Measurements from ENCODE around the gene TNRC6A. TPM values are rescaled to one million over a fixed set of nuclear protein-coding genes. Genes with fewer than 3 reads are reported as not detected.
"Not testable (repeated sequence)": the region's sequence is repeated elsewhere in the genome, so short reads cannot be mapped to it uniquely, and the experiment has no call there.

The TNRC6A gene
- total RNA-seq, 1 experiment from 2014 or later: 26.8 TPM

GRCh38 chr16:24700549-24701392 is 28.7 kb upstream of the TNRC6A start:
- H3K36me3 ChIP-seq: no peaks in the 10 kb centered on the region
- H3K9me3 ChIP-seq (replicated peaks): no peaks in the 10 kb centered on the region
- H3K27ac ChIP-seq: peak overlapping the region; percentile 88
- H3K4me3 ChIP-seq: no peak overlapping the region
- DNase-seq (ENCODE audit: low read depth in 1 of 2, low spot score in 2 of 2): peak; percentile 96 to 97
- no peaks in the 10 kb centered on the region for H3K27me3 ChIP-seq (replicated peaks)
- peaks cover 21% of the 10 kb centered on the region for H3K4me1 ChIP-seq (replicated peaks)

- peak overlapping the region; percentile 88 for H3K27ac ChIP-seq
- H3K4me1 ChIP-seq (replicated peaks): peaks cover 21% of the 10 kb centered on the region
- H3K36me3 ChIP-seq: no peaks in the 10 kb centered on the region
- H3K9me3 ChIP-seq (replicated peaks): no peaks in the 10 kb centered on the region
- H3K27me3 ChIP-seq (replicated peaks): no peaks in the 10 kb centered on the region
- DNase-seq (ENCODE audit: low read depth in 1 of 2, low spot score in 2 of 2): peak in 1 of 2 experiments; percentile 23
- H3K4me3 ChIP-seq: no peak overlapping the region
These were observed 27.9 kb upstream of the TNRC6A start for GRCh38 chr16:24701521-24701951.

- not testable (repeated sequence) for H3K27ac ChIP-seq; H3K36me3 ChIP-seq; H3K4me3 ChIP-seq; DNase-seq (ENCODE audit: low read depth in 1 of 2, low spot score in 2 of 2); H3K27me3 ChIP-seq (replicated peaks); H3K4me1 ChIP-seq (replicated peaks); H3K9me3 ChIP-seq (replicated peaks)
These were observed 21.7 kb upstream of the TNRC6A start for GRCh38 chr16:24707760-24708159.

GRCh38 chr16:24713379-24713778 is 16.1 kb upstream of the TNRC6A start:
- no peak for DNase-seq (ENCODE audit: low read depth in 1 of 2, low spot score in 2 of 2)
- no peak overlapping the region for H3K4me3 ChIP-seq

GRCh38 chr16:24717411-24717810 is 12.0 kb upstream of the TNRC6A start:
- Histone ChIP-seq H3K4me1 (replicated peaks) (peaks cover 22% of the 10 kb centered on the region), H3K4me3 (no peak overlapping the region), H3K36me3 (no peaks in the 10 kb centered on the region), H3K27me3 (replicated peaks) (no peaks in the 10 kb centered on the region), H3K27ac (peak overlapping the region; percentile 64), H3K9me3 (replicated peaks) (peaks cover 13% of the 10 kb centered on the region)
- DNase-seq (ENCODE audit: low read depth in 1 of 2, low spot score in 2 of 2): peak; percentile 91 to 94

More at GRCh38 chr16:24713379-24713778, 16.1 kb upstream of the TNRC6A start:
- Histone ChIP-seq H3K9me3 (replicated peaks) (peaks cover 8% of the 10 kb centered on the region; the same call in 1 of the 2 replicates), H3K27me3 (replicated peaks) (no peaks in the 10 kb centered on the region), H3K4me1 (replicated peaks) (peaks cover 18% of the 10 kb centered on the region), H3K36me3 (no peaks in the 10 kb centered on the region), H3K27ac (no peak overlapping the region)

- H3K27me3 ChIP-seq (replicated peaks): no peaks in the 10 kb centered on the region
These were observed 10.4 kb upstream of the TNRC6A start for GRCh38 chr16:24718967-24719521.

GRCh38 chr16:24721830-24722238 is 7.6 kb upstream of the TNRC6A start:
- Histone ChIP-seq H3K27me3 (replicated peaks) (no peaks in the 10 kb centered on the region), H3K9me3 (replicated peaks) (peaks cover 5% of the 10 kb centered on the region), H3K27ac (no peak overlapping the region), H3K4me1 (replicated peaks) (peaks cover 21% of the 10 kb centered on the region), H3K36me3 (no peaks in the 10 kb centered on the region), H3K4me3 (no peak overlapping the region)
- no peak for DNase-seq (ENCODE audit: low read depth in 1 of 2, low spot score in 2 of 2)

More at GRCh38 chr16:24718967-24719521, 10.4 kb upstream of the TNRC6A start:
- Histone ChIP-seq H3K4me1 (replicated peaks) (peaks cover 26% of the 10 kb centered on the region), H3K27ac (no peak overlapping the region), H3K4me3 (no peak overlapping the region), H3K9me3 (replicated peaks) (peaks cover 8% of the 10 kb centered on the region), H3K36me3 (no peaks in the 10 kb centered on the region)
- no peak for DNase-seq (ENCODE audit: low read depth in 1 of 2, low spot score in 2 of 2)

- H3K4me1 ChIP-seq (replicated peaks): peaks cover 8% of the 10 kb centered on the region
- H3K27ac ChIP-seq: no peak overlapping the region
- H3K27me3 ChIP-seq (replicated peaks): no peaks in the 10 kb centered on the region
- peaks cover 5% of the 10 kb centered on the region for H3K9me3 ChIP-seq (replicated peaks)
- no peaks in the 10 kb centered on the region for H3K36me3 ChIP-seq
- DNase-seq (ENCODE audit: low read depth in 1 of 2, low spot score in 2 of 2): no peak
- H3K4me3 ChIP-seq: no peak overlapping the region
These were observed 5.8 kb upstream of the TNRC6A start for GRCh38 chr16:24723663-24724062.

GRCh38 chr16:24728011-24728410 is 1.4 kb upstream of the TNRC6A start:
- Histone ChIP-seq H3K4me1 (replicated peaks) (peaks cover 15% of the 10 kb centered on the region), H3K27me3 (replicated peaks) (no peaks in the 10 kb centered on the region), H3K4me3 (no peak overlapping the region), H3K27ac (no peak overlapping the region), H3K36me3 (peaks cover 28% of the 10 kb centered on the region), H3K9me3 (replicated peaks) (no peaks in the 10 kb centered on the region)
- DNase-seq (ENCODE audit: low read depth in 1 of 2, low spot score in 2 of 2): no peak

- no peak for DNase-seq (ENCODE audit: low read depth in 1 of 2, low spot score in 2 of 2)
- H3K27me3 ChIP-seq (replicated peaks): no peaks in the 10 kb centered on the region
- peak overlapping the region; percentile 99 for H3K4me3 ChIP-seq
- peak overlapping the region; percentile 96 for H3K27ac ChIP-seq
- peaks cover 36% of the 10 kb centered on the region for H3K36me3 ChIP-seq
- H3K9me3 ChIP-seq (replicated peaks): no peaks in the 10 kb centered on the region
- H3K4me1 ChIP-seq (replicated peaks): peaks cover 12% of the 10 kb centered on the region
These were observed 584 bp upstream of the TNRC6A start for GRCh38 chr16:24728891-24729242.

GRCh38 chr16:24729951-24730815 is 732 bp downstream of the TNRC6A start:
- peaks cover 12% of the 10 kb centered on the region for H3K4me1 ChIP-seq (replicated peaks)
- peak overlapping the region; percentile 96 for H3K27ac ChIP-seq
- H3K9me3 ChIP-seq (replicated peaks): no peaks in the 10 kb centered on the region
- peak in 1 of 2 experiments; percentile 55 for DNase-seq (ENCODE audit: low read depth in 1 of 2, low spot score in 2 of 2)
- H3K4me3 ChIP-seq: peak overlapping the region; percentile 99
- H3K27me3 ChIP-seq (replicated peaks): no peaks in the 10 kb centered on the region
- H3K36me3 ChIP-seq: peaks cover 49% of the 10 kb centered on the region

- Histone ChIP-seq H3K4me3 (peak overlapping the region; percentile 99), H3K4me1 (replicated peaks) (peaks cover 12% of the 10 kb centered on the region), H3K9me3 (replicated peaks) (no peaks in the 10 kb centered on the region), H3K36me3 (peaks cover 50% of the 10 kb centered on the region), H3K27me3 (replicated peaks) (no peaks in the 10 kb centered on the region), H3K27ac (no peak overlapping the region)
- DNase-seq (ENCODE audit: low read depth in 1 of 2, low spot score in 2 of 2): no peak
These were observed 1.5 kb downstream of the TNRC6A start for GRCh38 chr16:24730914-24731313.

GRCh38 chr16:24731722-24732419 is 2.4 kb downstream of the TNRC6A start:
- Histone ChIP-seq H3K4me1 (replicated peaks) (peaks cover 18% of the 10 kb centered on the region), H3K27ac (no peak overlapping the region), H3K36me3 (peaks cover 50% of the 10 kb centered on the region), H3K9me3 (replicated peaks) (no peaks in the 10 kb centered on the region), H3K4me3 (no peak overlapping the region), H3K27me3 (replicated peaks) (no peaks in the 10 kb centered on the region)
- DNase-seq (ENCODE audit: low read depth in 1 of 2, low spot score in 2 of 2): no peak

All from SJSA1 (cell line).